IMR-90 (cell line): ENCODE measurements around the gene KMT2E.

Experiments used
- BHLHE40 ChIP-seq: fragments of 150-350 bp; IDR thresholded peaks from 2 replicates; pipeline ENCODE4 v1.6.1; 2016; ENCODE audit warnings: mild to moderate bottlenecking, low read depth, low read length
- CEBPB ChIP-seq: IDR thresholded peaks from 2 replicates; pipeline ENCODE4 v1.6.1; 2012; ENCODE audit warnings: low read depth, low read length, improper control_type of control experiment
- CTCF ChIP-seq: conservative IDR thresholded peaks from 2 replicates; pipeline ENCODE4 v1.5.1; 2012; ENCODE audit warnings: mild to moderate bottlenecking, low read depth, low read length, improper control_type of control experiment
- ELK1 ChIP-seq: fragments of 150-350 bp; IDR thresholded peaks from 2 replicates; pipeline ENCODE4 v1.6.1; 2016; ENCODE audit warnings: low read depth, mild to moderate bottlenecking, low read length, moderate library complexity, borderline replicate concordance
- FOS ChIP-seq: fragments of 150-350 bp; IDR thresholded peaks from 2 replicates; pipeline ENCODE4 v1.6.1; 2016; ENCODE audit warnings: low read depth, low read length
- MAFK ChIP-seq: IDR thresholded peaks from 2 replicates; pipeline ENCODE4 v1.6.1; 2012; ENCODE audit warnings: low read depth, low read length, improper control_type of control experiment
- MAZ ChIP-seq: IDR thresholded peaks from 2 replicates; pipeline ENCODE4 v1.6.1; 2012; ENCODE audit warnings: low read depth, mild to moderate bottlenecking, low read length, improper control_type of control experiment, moderate library complexity, borderline replicate concordance
- MXI1 ChIP-seq: IDR thresholded peaks from 2 replicates; pipeline ENCODE4 v1.6.1; 2012; ENCODE audit warnings: low read depth, mild to moderate bottlenecking, low read length, moderate library complexity, borderline replicate concordance
- POLR2A ChIP-seq: IDR thresholded peaks from 2 replicates; pipeline ENCODE4 v1.6.1; 2012; ENCODE audit warnings: mild to moderate bottlenecking, low read depth, low read length
- RCOR1 ChIP-seq: IDR thresholded peaks from 2 replicates; pipeline ENCODE4 v1.6.1; 2012; ENCODE audit warnings: mild to moderate bottlenecking, low read length, improper control_type of control experiment; ENCODE audit not compliant: insufficient replicate concordance
- RFX5 ChIP-seq: IDR thresholded peaks from 2 replicates; pipeline ENCODE4 v1.8.0; 2012; ENCODE audit warnings: low read depth, mild to moderate bottlenecking, low read length, moderate library complexity
- SMC3 ChIP-seq: fragments of 150-350 bp; IDR thresholded peaks from 2 replicates; pipeline ENCODE4 v1.6.1; 2016; ENCODE audit warnings: low read depth, mild to moderate bottlenecking, antibody characterized with exemption, low read length, moderate library complexity
- USF2 ChIP-seq: fragments of 150-350 bp; IDR thresholded peaks from 2 replicates; pipeline ENCODE4 v1.6.1; 2017; ENCODE audit warnings: mild to moderate bottlenecking, antibody characterized with exemption, low read length, low read depth

- no peak for TF ChIP-seq CTCF
- TF ChIP-seq RCOR1 = no peak
- no peak for TF ChIP-seq MAZ
- TF ChIP-seq MAFK = no peak
- TF ChIP-seq BHLHE40 = no peak
- no peak for TF ChIP-seq POLR2A
- TF ChIP-seq SMC3 = no peak
- no peak for TF ChIP-seq MXI1
- no peak for TF ChIP-seq RFX5
- peak; percentile 26; the same call in 1 of the 2 replicates for TF ChIP-seq CEBPB
- TF ChIP-seq USF2 = no peak
- no peak for TF ChIP-seq FOS
- TF ChIP-seq ELK1 = no peak
Measured at GRCh38 chr7:105010504-105011130, 3.4 kb upstream of the KMT2E start.
